Esophagus muscularis mucosa (tissue), 4 donors: Measurements from ENCODE around the gene RPS6KA5.

Experiments used
- EP300 ChIP-seq: sonication (generic); formaldehyde crosslinking; IDR thresholded peaks from one replicate; pipeline ENCODE4 v1.6.1; 2017; ENCODE audit warnings: antibody characterized with exemption
- POLR2A ChIP-seq: fragments of 450-650 bp; IDR thresholded peaks from one replicate; pipeline ENCODE4 v1.6.1; 2017; ENCODE audit warnings: antibody characterized with exemption, moderate library complexity, mild to moderate bottlenecking, low read depth
- TF ChIP-seq, protein P1 (sequence below), 3 experiments: fragments of 200-600 bp in 2 of 3; fragments of 450-650 bp in 1 of 3; sonication (generic) in 2 of 3; IDR thresholded peaks; one replicate each; pipeline ENCODE4 v1.5.1; 2017 to 2019; ENCODE audit warnings: antibody characterized with exemption in 3 of 3, mild to moderate bottlenecking in 2 of 3, moderate library complexity in 1 of 3

DNA sequence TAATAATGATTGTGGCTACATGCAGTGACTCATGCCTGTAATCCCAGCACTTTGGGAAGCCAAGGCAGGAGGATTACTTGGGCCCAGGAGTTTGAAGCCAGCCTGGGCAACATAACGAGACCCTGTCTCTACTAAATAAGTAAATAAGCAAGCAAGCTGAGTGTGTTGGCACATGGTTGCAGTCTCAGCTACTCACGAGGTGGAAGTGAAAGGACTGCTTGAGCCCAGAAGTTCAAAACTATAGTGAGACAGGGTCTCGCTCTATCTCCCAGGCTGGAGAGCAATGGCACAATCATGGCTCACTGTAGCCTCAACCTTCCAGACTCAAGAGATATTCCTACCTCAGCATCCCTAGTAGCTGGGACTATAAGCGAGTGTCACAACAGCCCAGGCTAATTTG, 64.7 kb downstream of the RPS6KA5 start:
- no peak for TF ChIP-seq POLR2A
- TF ChIP-seq, protein P1, sequence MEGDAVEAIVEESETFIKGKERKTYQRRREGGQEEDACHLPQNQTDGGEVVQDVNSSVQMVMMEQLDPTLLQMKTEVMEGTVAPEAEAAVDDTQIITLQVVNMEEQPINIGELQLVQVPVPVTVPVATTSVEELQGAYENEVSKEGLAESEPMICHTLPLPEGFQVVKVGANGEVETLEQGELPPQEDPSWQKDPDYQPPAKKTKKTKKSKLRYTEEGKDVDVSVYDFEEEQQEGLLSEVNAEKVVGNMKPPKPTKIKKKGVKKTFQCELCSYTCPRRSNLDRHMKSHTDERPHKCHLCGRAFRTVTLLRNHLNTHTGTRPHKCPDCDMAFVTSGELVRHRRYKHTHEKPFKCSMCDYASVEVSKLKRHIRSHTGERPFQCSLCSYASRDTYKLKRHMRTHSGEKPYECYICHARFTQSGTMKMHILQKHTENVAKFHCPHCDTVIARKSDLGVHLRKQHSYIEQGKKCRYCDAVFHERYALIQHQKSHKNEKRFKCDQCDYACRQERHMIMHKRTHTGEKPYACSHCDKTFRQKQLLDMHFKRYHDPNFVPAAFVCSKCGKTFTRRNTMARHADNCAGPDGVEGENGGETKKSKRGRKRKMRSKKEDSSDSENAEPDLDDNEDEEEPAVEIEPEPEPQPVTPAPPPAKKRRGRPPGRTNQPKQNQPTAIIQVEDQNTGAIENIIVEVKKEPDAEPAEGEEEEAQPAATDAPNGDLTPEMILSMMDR (IDR thresholded peaks at IDR 0.05) = no peak
- no peak for TF ChIP-seq EP300
